HG03139 (cell line): ENCODE results near the gene DCLK2.
"Not testable (repeated sequence)": the region's sequence is repeated elsewhere in the genome, so short reads cannot be mapped to it uniquely, and the experiment has no call there.

Experiments
- ATAC-seq: cut with Tn5 transposase; IDR thresholded peaks from one replicate; pipeline ENCODE4 v1.9.1; 2021; ENCODE audit not compliant: unreplicated experiment

DCLK2 gene

GRCh38 chr4:150197256-150197655 lies 119.0 kb downstream of the DCLK2 start:
- not testable (repeated sequence) for ATAC-seq

- ATAC-seq = no peak
Observed at GRCh38 chr4:150199056-150199455, 120.8 kb downstream of the DCLK2 start.

GRCh38 chr4:150205016-150205415 lies 126.8 kb downstream of the DCLK2 start:
- ATAC-seq = no peak

- ATAC-seq = no peak
Observed at GRCh38 chr4:150206265-150206664, 128.0 kb downstream of the DCLK2 start.

- ATAC-seq = no peak
Observed at GRCh38 chr4:150206954-150207353, 128.7 kb downstream of the DCLK2 start.

GRCh38 chr4:150207871-150208270 lies 129.6 kb downstream of the DCLK2 start:
- no peak for ATAC-seq

- ATAC-seq = no peak
Observed at GRCh38 chr4:150209140-150209829, 131.0 kb downstream of the DCLK2 start.

- no peak for ATAC-seq
Observed at GRCh38 chr4:150211016-150211415, 132.8 kb downstream of the DCLK2 start.

GRCh38 chr4:150211799-150212445 lies 133.7 kb downstream of the DCLK2 start:
- no peak for ATAC-seq

- no peak for ATAC-seq
Observed at GRCh38 chr4:150212485-150212884, 134.2 kb downstream of the DCLK2 start.

- ATAC-seq = no peak
Observed at GRCh38 chr4:150212927-150213326, 134.7 kb downstream of the DCLK2 start.

GRCh38 chr4:150215601-150216000 lies 137.4 kb downstream of the DCLK2 start:
- ATAC-seq = no peak

- ATAC-seq = no peak
Observed at GRCh38 chr4:150216726-150217125, 138.5 kb downstream of the DCLK2 start.

- ATAC-seq = no peak
Observed at GRCh38 chr4:150217192-150217591, 138.9 kb downstream of the DCLK2 start.

- ATAC-seq = no peak
Observed at GRCh38 chr4:150217808-150218207, 139.6 kb downstream of the DCLK2 start.

GRCh38 chr4:150218447-150218846 lies 140.2 kb downstream of the DCLK2 start:
- no peak for ATAC-seq

- ATAC-seq = no peak
Observed at GRCh38 chr4:150219841-150220240, 141.6 kb downstream of the DCLK2 start.

GRCh38 chr4:150224896-150225591 lies 146.8 kb downstream of the DCLK2 start:
- ATAC-seq = no peak

- ATAC-seq = no peak
Observed at GRCh38 chr4:150229520-150229919, 151.3 kb downstream of the DCLK2 start.

- ATAC-seq = no peak
Observed at GRCh38 chr4:150230561-150230960, 152.3 kb downstream of the DCLK2 start.

- no peak for ATAC-seq
Observed at GRCh38 chr4:150231107-150231770, 153.0 kb downstream of the DCLK2 start.

- ATAC-seq = no peak
Observed at GRCh38 chr4:150232029-150232428, 153.8 kb downstream of the DCLK2 start.
